HTR-8/SVneo (cell line): ENCODE measurements around the gene GMPR.
A peak's percentile ranks its signal among the peaks of the same experiment; 100 is the strongest.

Experiments used
- DNase-seq: peaks from one replicate; pipeline ENCODE4 v3.0.0; 2011; ENCODE audit warnings: low spot score, mixed read lengths; ENCODE audit not compliant: insufficient read length
- FAIRE-seq: peaks from 2 replicates; lab custom pipeline; 2011; peaks lifted over from hg19 to GRCh38; lab: Jason Lieb, UNC

GMPR gene

GRCh38 chr6:16339265-16339587 lies 100.8 kb downstream of the GMPR start:
- FAIRE-seq (no peak), DNase-seq (no peak)

GRCh38 chr6:16343593-16343992 lies 105.2 kb downstream of the GMPR start:
- no peak for DNase-seq

GRCh38 chr6:16344756-16345155 lies 106.4 kb downstream of the GMPR start:
- no peak for FAIRE-seq

More at GRCh38 chr6:16343593-16343992, 105.2 kb downstream of the GMPR start:
- no peak for FAIRE-seq

More at GRCh38 chr6:16344756-16345155, 106.4 kb downstream of the GMPR start:
- peak; percentile 71 for DNase-seq
